GM18498 (cell line): ENCODE data around the gene LPP.

Experiments used
- ATAC-seq: cut with Tn5 transposase; IDR thresholded peaks from one replicate; pipeline ENCODE4 v1.9.1; 2021; ENCODE audit warnings: mild to moderate bottlenecking, moderate library complexity; ENCODE audit not compliant: unreplicated experiment

The LPP gene

GRCh38 chr3:188497021-188497420, 343.1 kb downstream of the LPP start:
- no peak for ATAC-seq

GRCh38 chr3:188503647-188504046, 349.7 kb downstream of the LPP start:
- no peak for ATAC-seq

- ATAC-seq, result no peak
Measured at GRCh38 chr3:188505151-188505550, 351.2 kb downstream of the LPP start.

GRCh38 chr3:188505911-188506310, 352.0 kb downstream of the LPP start:
- no peak for ATAC-seq

- ATAC-seq, result no peak
Measured at GRCh38 chr3:188506446-188506845, 352.5 kb downstream of the LPP start.

GRCh38 chr3:188507244-188507720, 353.3 kb downstream of the LPP start:
- no peak for ATAC-seq

GRCh38 chr3:188508454-188508853, 354.5 kb downstream of the LPP start:
- no peak for ATAC-seq

- ATAC-seq, result no peak
Measured at GRCh38 chr3:188509316-188509715, 355.4 kb downstream of the LPP start.

GRCh38 chr3:188510366-188510765, 356.4 kb downstream of the LPP start:
- no peak for ATAC-seq

- no peak for ATAC-seq
Measured at GRCh38 chr3:188513662-188514328, 359.8 kb downstream of the LPP start.

- ATAC-seq, result no peak
Measured at GRCh38 chr3:188516515-188516914, 362.6 kb downstream of the LPP start.

- ATAC-seq, result no peak
Measured at GRCh38 chr3:188518416-188518815, 364.5 kb downstream of the LPP start.

- no peak for ATAC-seq
Measured at GRCh38 chr3:188518835-188519452, 365.0 kb downstream of the LPP start.

GRCh38 chr3:188520466-188520865, 366.5 kb downstream of the LPP start:
- no peak for ATAC-seq

GRCh38 chr3:188522115-188522514, 368.2 kb downstream of the LPP start:
- no peak for ATAC-seq

GRCh38 chr3:188523291-188523690, 369.3 kb downstream of the LPP start:
- no peak for ATAC-seq

GRCh38 chr3:188524052-188524451, 370.1 kb downstream of the LPP start:
- ATAC-seq, result no peak

- no peak for ATAC-seq
Measured at GRCh38 chr3:188526057-188526456, 372.1 kb downstream of the LPP start.

- ATAC-seq, result no peak
Measured at GRCh38 chr3:188527389-188527788, 373.4 kb downstream of the LPP start.

- ATAC-seq, result no peak
Measured at GRCh38 chr3:188528396-188528795, 374.4 kb downstream of the LPP start.

- no peak for ATAC-seq
Measured at GRCh38 chr3:188529228-188529627, 375.3 kb downstream of the LPP start.

- no peak for ATAC-seq
Measured at GRCh38 chr3:188530226-188530625, 376.3 kb downstream of the LPP start.

GRCh38 chr3:188531210-188531609, 377.3 kb downstream of the LPP start:
- ATAC-seq, result no peak
